SU-DHL-6 (cell line): ENCODE results near the gene ABCA13.

Experiments
- H2AFZ ChIP-seq: fragments of 200-600 bp; sonication (generic); 2 replicates; pipeline ENCODE4 v1.6.1; 2014; ENCODE audit warnings: low read depth, mild to moderate bottlenecking, moderate library complexity, mixed read lengths, antibody characterized with exemption, low read length; ENCODE audit not compliant: severe bottlenecking
- H3F3A ChIP-seq: fragments of 200-600 bp; shearing (Covaris generic); 2 replicates; pipeline ENCODE4 v1.6.0; 2016; ENCODE audit warnings: antibody characterized with exemption, mild to moderate bottlenecking; ENCODE audit not compliant: insufficient read depth
- H3K27ac ChIP-seq: fragments of 200-600 bp; sonication (generic); 2 replicates; pipeline ENCODE4 v1.5.1; 2016; ENCODE audit warnings: low read depth, mild to moderate bottlenecking, low read length, moderate library complexity, mixed read lengths
- H3K27me3 ChIP-seq: fragments of 200-600 bp; sonication (generic), shearing (Covaris generic); 2 replicates; pipeline ENCODE4 v1.6.0; 2014; ENCODE audit warnings: mild to moderate bottlenecking, low read length
- H3K36me3 ChIP-seq: fragments of 200-600 bp; sonication (generic); 2 replicates; pipeline ENCODE4 v1.6.1; 2014; ENCODE audit warnings: mild to moderate bottlenecking, low read length, mixed read lengths
- H3K4me2 ChIP-seq: fragments of 300-600, 200-600 bp; shearing (Covaris generic), sonication (generic); 2 replicates; pipeline ENCODE4 v1.6.0; 2014; ENCODE audit warnings: low read length, low read depth, mild to moderate bottlenecking; ENCODE audit not compliant: poor library complexity, severe bottlenecking
- H3K4me3 ChIP-seq: fragments of 200-600 bp; sonication (generic); 2 replicates; pipeline ENCODE4 v1.5.1; 2014; ENCODE audit warnings: antibody characterized with exemption, low read length, mild to moderate bottlenecking, mixed read lengths; ENCODE audit not compliant: insufficient read depth, poor library complexity, severe bottlenecking
- H3K79me2 ChIP-seq: fragments of 200-600 bp; sonication (generic); 2 replicates; pipeline ENCODE4 v1.6.1; 2014; ENCODE audit warnings: mild to moderate bottlenecking, low read length, moderate library complexity; ENCODE audit not compliant: insufficient read depth
- H3K9ac ChIP-seq: fragments of 200-600 bp; sonication (generic); 2 replicates; pipeline ENCODE4 v1.7.0; 2014; ENCODE audit warnings: mild to moderate bottlenecking, low read length
- H3K9me2 ChIP-seq: fragments of 200-600 bp; sonication (generic); replicated peaks from 2 replicates; pipeline ENCODE4 v1.6.1; 2014; ENCODE audit warnings: low read length; ENCODE audit not compliant: insufficient read depth
- H3K9me3 ChIP-seq: fragments of 200-600 bp; sonication (generic); 2 replicates; pipeline ENCODE4 v1.6.1; 2014; ENCODE audit warnings: low read length, mixed read lengths; ENCODE audit not compliant: insufficient read depth
- H4K20me1 ChIP-seq: fragments of 200-600 bp; sonication (generic); 2 replicates; pipeline ENCODE4 v1.6.1; 2014; ENCODE audit warnings: low read depth, mild to moderate bottlenecking, antibody characterized with exemption, low read length, moderate library complexity, mixed read lengths
- CTCF ChIP-seq: fragments of 200-600 bp; sonication (generic); IDR thresholded peaks from one replicate; pipeline ENCODE4 v1.5.1; 2017; ENCODE audit warnings: antibody characterized with exemption, mild to moderate bottlenecking, low read length, moderate library complexity; ENCODE audit not compliant: insufficient read depth, poor library complexity, severe bottlenecking
- EZH2phosphoT487 ChIP-seq: fragments of 200-600 bp; sonication (generic), shearing (Covaris generic); conservative IDR thresholded peaks from 2 replicates; pipeline ENCODE4 v1.6.1; 2018; ENCODE audit warnings: mild to moderate bottlenecking, antibody characterized with exemption, low read length, moderate library complexity, mixed read lengths

The ABCA13 gene

GRCh38 chr7:48262606-48263310 is 91.5 kb downstream of the ABCA13 start:
- no peaks in the 10 kb centered on the region; the same call in 1 of the 2 replicates for H4K20me1 ChIP-seq
- H3K4me2 ChIP-seq = no peak overlapping the region
- no peaks in the 10 kb centered on the region for H3K79me2 ChIP-seq
- H3K36me3 ChIP-seq = no peaks in the 10 kb centered on the region
- no peak overlapping the region for H3K9ac ChIP-seq
- H3K27me3 ChIP-seq = no peaks in the 10 kb centered on the region
- H2AFZ ChIP-seq = no peak overlapping the region
- H3K9me2 ChIP-seq = no peaks in the 10 kb centered on the region
- H3K4me3 ChIP-seq = no peak overlapping the region
- H3F3A ChIP-seq = no peaks in the 10 kb centered on the region
- H3K27ac ChIP-seq = no peak overlapping the region
- TF ChIP-seq CTCF = no peak
- TF ChIP-seq EZH2phosphoT487 = no peak
- no peaks in the 10 kb centered on the region for H3K9me3 ChIP-seq

GRCh38 chr7:48263311-48263650 is 92.0 kb downstream of the ABCA13 start:
- TF ChIP-seq EZH2phosphoT487 = no peak
- TF ChIP-seq CTCF = no peak
- H3K9ac ChIP-seq = no peak overlapping the region
- no peaks in the 10 kb centered on the region for H3K9me3 ChIP-seq
- H3K9me2 ChIP-seq = no peaks in the 10 kb centered on the region
- H3F3A ChIP-seq = no peaks in the 10 kb centered on the region
- no peaks in the 10 kb centered on the region for H3K79me2 ChIP-seq
- no peaks in the 10 kb centered on the region for H3K27me3 ChIP-seq
- H3K4me3 ChIP-seq = no peak overlapping the region
- no peaks in the 10 kb centered on the region for H3K36me3 ChIP-seq
- no peaks in the 10 kb centered on the region; the same call in 1 of the 2 replicates for H4K20me1 ChIP-seq
- H3K27ac ChIP-seq = no peak overlapping the region
- H2AFZ ChIP-seq = no peak overlapping the region
- no peak overlapping the region for H3K4me2 ChIP-seq

- Histone ChIP-seq H3K4me3 (no peak overlapping the region), H3K9ac (no peak overlapping the region), H3K9me3 (no peaks in the 10 kb centered on the region), H3K27me3 (no peaks in the 10 kb centered on the region), H3K79me2 (no peaks in the 10 kb centered on the region), H3K9me2 (no peaks in the 10 kb centered on the region), H3K27ac (no peak overlapping the region), H3K36me3 (no peaks in the 10 kb centered on the region), H4K20me1 (no peaks in the 10 kb centered on the region; the same call in 1 of the 2 replicates), H3F3A (no peaks in the 10 kb centered on the region), H3K4me2 (no peak overlapping the region), H2AFZ (no peak overlapping the region)
- no peak for TF ChIP-seq EZH2phosphoT487
Measured at GRCh38 chr7:48269066-48269465, 97.8 kb downstream of the ABCA13 start.

GRCh38 chr7:48274662-48275061 is 103.4 kb downstream of the ABCA13 start:
- H3K79me2 ChIP-seq = no peaks in the 10 kb centered on the region
- no peak overlapping the region for H2AFZ ChIP-seq
- no peaks in the 10 kb centered on the region for H4K20me1 ChIP-seq
- H3K36me3 ChIP-seq = no peaks in the 10 kb centered on the region
- no peak overlapping the region for H3K4me3 ChIP-seq
- H3F3A ChIP-seq = no peaks in the 10 kb centered on the region
- TF ChIP-seq EZH2phosphoT487 = no peak
- TF ChIP-seq CTCF = no peak
- no peaks in the 10 kb centered on the region for H3K27me3 ChIP-seq
- no peak overlapping the region for H3K27ac ChIP-seq
- H3K9me3 ChIP-seq = no peaks in the 10 kb centered on the region
- H3K4me2 ChIP-seq = no peak overlapping the region
- no peak overlapping the region for H3K9ac ChIP-seq
- H3K9me2 ChIP-seq = no peaks in the 10 kb centered on the region
